ENCODE results near the gene WBP2.

The WBP2 gene

DNA sequence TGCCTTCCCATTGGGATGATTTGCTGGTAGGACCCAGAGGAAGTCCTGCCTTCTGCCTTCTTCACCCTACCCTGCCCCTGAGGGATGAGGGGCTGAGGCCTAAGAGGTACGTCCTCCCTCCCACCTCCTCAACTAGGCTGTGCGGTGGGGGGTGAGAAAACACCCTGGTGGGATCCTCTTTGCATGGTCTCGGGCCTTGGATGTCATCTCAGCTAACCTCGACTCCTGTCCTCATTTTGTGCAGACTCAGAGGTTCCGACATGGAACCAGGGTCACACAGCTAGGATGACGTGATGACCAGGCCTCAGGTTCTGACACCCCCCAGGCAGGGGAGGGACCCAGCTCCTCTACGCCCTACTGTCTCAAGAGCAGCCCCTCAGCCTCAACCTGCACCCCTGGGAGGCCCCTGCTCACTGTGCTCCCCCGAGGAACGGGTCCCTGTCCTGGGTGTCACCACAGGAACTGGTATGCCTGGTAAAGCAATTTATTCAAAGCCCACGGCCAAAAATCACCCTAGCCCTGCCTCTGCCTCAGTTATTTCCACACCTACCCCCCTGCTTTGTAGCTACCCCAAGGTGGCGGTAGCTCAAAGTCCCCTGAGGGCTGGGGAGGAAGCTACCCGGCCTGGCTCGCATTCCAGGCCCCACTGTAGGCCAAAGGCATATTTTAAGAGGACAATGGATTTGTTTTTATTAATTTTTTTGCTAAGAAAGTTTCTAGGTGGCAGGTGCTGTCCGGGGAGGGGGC, 28.4 kb downstream of the WBP2 start:
- DNase-seq: no peak

DNA sequence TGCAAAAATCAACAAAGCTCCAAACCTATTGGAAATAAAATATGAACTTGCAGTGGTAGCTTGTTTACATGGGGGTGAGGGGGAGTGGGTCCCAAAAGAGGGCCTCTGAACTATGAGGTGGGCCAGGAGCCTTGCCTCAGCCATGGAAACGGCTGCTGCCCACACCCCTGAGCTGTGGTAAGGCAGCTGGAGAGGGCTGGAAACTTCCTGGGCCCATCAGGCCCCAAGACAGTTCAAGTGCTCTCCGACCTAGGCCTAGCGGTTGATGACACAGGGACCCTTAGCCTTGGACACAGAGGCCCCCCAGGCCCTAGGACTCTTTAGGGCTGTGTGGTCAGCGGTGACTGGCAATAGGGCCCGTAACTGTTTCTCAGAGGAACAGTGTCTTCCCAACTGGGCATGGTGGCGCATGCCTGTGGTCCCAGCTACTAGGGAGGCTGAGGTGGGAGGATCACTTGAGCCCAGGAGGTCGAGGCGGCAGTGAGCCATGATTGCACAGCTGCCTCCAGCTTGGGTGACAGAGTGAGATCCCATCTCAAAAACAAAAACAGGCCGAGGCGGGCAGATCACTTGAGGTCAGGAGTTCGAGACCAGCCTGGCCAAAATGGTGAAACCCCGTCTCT, 29.3 kb downstream of the WBP2 start:
- no peak for DNase-seq

DNA sequence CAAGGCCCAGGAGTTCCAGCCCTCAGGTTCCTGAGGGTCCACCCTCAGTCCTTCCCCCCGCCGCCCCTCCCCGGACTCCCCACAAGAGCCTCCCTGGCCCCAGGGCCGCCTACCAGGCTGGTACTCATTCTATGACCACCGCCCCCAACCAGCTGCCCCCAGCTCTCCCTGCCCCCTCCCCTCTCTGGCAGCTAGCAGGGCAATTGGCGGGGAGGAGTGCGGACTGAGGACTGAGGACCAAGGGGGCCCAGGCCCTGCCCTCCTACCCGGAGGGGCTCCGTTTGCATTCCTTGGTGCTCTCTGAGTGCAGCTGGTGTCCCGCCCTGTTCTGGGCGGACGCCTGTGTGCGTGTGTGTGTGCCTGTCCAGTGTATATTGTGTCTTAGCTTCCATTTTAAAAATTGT, 30.0 kb downstream of the WBP2 start:
- DNase-seq: no peak

DNA sequence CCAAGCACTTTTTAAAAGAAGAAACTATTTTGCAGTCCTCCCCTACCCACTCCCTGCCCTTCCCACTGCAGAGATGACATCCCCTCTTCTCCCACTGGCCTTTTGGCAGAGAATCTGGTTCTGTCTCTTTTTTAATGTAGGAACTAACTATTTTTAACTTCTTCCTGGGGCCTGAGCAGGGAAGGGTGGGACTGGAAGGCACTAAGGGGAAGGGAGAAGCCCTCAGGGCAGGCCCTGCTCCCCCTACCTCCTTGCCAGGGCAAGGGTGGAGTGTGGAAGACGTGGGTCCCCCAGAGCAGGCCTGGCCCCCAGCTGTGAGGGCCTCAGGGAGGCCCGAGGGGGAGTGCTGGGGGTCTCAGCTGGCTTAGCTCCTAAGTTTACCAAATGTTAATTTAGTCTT, 30.5 kb downstream of the WBP2 start:
- DNase-seq: no peak

DNA sequence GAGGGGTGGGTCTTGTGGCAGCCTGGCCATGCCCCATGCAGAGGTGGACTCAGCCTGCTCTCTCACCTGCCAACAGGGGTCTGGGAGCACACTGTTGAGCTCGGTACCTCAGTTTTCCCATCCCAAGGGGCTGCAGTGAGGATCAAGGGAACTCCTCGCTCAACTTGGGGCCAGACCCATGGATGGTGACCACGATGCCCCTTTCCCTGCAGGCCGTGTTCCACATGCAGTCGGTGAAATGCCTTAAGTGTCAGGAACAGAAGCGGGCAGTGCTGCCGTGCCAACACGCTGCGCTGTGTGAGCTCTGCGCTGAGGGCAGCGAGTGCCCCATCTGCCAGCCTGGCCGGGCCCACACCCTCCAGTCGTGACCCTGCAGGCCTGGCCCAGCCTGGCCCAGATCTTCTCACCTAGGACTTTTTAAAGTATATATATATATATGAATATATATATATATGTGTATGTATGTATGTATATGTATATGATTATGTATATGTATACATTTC, 31.0 kb downstream of the WBP2 start:
- no peak for DNase-seq

DNA sequence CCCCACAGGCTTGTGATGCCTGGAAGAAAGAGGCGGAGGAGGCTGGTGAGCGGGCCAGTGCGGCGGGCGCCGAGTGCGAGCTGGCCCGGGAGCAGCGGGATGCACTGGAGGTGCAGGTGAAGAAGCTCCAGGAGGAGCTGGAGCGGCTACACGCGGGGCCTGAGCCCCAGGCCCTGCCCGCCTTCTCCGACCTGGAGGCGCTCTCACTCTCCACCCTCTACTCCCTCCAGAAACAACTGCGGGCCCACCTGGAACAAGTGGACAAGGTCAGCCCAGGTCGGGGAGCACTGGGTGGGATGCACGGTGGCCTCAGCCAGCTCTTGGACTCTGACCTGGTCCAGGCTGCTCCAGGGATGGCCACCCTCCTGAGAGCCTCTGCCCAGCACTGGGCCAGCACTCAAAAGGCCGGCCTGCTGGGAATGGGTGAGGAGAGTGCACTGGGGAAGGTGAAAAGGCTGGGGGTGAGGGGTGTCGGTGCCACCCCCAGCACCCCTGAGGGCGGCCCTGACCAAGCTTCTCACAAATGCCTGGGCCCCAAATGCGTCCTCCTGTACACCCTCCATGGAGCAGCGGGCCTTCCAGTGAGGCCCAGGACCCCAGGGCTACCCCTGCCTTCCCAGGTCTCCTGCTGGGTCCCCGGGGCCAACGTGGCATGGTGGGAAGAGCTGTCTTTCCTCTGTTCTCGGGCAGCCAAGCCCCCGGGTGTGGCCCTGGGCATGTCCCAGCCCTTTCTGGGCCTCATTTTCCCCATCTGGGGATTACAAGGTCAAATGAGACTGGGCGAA, 31.7 kb downstream of the WBP2 start:
- DNase-seq: no peak

DNA sequence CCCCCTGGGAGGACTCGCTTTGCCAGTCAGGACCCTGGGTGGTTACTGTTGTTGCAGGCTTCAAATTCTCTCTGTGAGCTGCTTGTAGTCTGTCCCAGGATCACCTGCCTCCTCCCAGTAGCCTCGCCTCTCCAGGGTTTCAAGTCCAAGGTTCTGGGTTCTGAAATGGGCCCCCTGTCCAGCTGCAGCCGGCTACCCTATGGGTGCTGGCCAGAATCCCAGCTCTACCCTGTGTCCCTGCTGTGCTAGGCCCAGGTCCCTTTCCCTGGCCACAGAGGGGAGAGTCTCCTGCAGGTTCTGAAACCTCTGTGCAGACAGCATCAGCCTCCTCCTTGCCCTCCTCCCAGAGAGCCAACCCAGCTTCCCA, 32.4 kb downstream of the WBP2 start:
- no peak for DNase-seq

DNA sequence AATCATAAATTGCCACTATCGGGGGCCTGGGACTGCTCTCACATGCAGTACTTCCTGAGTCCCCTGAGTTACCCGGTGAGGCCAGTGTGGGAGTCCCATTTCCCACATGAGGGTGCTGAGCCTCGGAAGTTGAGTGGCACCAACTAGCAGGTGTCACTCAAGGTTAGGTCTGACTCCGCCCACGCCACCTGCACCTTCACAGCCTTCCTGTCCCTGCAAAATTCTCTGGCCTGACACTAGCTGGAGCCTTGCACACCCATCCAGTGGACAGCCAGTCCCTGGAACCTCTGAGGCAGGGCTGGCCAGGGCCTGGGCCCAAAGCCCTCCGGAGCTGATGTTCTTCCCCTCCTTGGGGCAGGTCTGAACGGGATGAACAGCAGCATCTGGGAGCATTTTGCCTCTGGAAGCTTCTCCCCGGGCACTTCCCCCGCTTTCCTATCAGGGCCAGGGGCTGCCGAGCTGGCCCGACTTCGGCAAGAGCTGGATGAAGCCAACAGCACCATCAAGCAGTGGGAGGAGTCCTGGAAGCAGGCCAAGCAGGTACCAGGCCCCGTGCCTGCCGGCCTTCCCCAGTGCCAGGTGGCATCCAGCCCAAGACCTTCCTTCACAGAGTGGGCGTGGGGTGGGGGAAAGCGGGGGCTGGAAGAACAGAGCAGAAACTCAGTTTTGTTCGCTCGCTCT, 32.9 kb downstream of the WBP2 start:
- DNase-seq: no peak

DNA sequence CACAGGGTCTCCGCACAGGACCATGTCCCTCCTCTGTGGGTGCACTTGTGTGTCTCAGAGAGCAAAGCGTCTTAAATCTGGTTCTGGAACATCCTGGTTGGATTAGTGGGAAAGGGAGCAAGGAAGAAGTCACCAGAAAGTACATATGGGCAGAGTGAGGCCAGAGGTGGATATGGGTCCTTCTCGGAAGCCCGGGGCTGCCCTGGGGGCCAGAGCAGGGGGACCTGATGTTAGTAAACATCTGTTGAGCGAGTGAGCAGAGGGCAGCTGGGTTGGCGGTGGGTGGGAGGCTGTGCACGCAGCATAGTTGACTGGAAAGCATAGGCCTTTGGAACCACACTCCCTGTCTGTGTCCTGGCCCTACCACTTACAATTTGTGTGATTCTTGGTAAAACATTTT, 33.6 kb downstream of the WBP2 start:
- DNase-seq: no peak

DNA sequence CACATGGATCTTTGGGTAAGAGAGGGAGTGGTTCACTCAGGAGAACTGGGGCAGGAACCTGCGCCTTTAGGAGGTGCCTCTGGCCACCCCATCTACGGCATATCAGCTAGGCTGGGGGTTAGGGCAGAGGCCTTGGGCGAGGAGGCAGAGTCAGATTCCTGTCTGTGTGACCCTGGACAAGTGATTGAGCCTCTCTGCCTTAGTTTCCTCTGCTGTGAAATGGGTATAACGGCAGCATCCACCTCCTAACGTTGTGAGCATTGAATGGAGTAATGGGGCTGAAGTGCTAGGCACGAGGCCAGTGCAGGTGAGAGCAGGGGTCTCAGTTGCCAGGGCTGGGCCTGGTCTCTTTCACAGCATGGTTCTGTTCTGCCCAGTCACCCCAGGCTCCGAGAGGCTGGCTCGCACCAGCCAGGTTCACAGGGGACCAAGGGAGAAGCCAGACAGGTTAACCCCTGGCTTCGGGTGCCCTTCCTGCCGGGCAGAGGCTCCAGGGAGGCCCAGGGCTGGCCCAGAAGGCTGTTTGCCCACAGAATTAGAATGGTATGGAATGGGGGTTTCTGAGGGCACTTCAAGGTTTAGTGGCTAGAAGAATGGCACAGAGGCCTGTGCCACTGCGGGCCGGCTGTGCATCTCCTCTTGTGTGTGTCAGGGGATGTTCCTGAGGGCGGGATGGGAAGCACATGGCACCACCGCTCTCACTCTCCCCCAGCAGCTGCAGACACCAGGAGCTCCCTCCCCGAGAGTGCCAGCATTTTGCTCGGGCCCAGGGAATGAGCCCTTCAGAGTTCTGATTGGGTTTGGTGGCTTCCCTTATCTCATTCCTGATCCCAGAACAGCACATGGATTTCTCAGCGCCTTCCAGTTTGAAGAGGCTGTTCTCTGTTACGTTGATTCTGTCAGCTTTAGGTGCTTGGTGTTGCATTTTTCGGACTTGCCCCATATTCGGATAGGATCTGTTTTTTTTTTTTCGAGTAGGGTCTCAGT, 34.7 kb downstream of the WBP2 start:
- no peak for DNase-seq

DNA sequence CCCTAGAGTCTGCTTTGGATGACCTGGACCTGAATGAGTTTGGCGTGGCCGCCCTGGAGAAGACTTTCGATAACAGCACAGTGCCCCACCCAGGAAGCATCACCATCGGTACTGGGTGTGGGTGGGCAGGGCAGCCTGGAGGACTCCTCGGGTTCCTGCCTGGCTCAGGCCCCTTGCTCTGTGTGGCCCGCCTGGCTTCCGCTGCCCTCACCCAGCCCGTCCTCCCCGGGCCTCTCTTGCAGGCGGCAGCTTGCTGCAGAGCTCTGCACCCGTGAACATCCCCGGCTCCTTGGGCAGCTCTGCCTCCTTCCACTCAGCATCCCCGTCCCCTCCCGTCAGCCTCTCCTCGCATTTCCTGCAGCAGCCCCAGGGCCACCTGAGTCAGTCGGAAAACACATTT, 35.5 kb downstream of the WBP2 start:
- DNase-seq: no peak

DNA sequence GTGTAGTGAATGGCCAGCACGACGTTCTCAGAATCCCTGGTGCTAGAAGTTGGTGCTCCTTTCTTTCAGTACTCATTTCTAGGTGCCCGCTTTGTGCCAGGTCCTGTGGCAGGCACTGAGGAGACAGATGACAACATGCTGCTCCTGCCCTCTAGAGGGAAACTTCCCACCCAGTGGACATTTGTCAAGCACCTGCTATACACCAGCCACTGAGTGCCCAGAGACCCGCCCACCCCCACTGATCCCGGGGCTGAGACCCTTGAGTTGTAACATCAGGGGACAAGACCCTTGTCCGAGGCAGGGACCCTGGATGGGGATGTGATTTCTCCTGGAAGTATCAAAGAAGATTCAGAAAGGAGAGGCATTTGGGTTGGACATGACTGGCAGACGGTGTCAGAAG, 36.0 kb downstream of the WBP2 start:
- no peak for DNase-seq

DNA sequence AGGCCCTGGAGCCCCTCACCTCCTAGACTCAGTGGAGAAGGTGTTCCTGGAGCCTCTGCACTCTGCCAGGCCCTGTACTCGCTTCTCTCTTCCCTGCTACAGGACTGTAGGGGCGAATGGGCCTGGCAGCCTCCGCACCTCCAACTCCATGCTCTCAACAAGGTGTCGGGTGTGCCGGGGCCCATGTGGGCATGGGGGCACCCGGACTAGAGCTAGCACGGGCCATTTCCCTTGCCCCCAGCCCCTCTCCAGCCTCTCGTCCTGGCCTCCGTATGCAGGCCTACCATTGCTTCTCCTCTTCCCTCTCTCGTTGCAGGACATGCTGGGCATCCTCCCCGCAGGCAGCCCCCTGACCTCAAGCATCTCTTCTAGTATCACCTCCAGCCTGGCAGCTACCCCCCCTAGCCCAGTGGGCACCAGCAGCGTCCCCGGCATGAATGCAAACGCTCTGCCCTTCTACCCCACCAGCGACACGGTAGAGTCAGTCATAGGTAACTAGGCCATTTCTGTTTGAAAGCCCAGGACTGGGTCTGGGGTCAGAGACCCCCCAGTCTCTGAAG, 36.7 kb downstream of the WBP2 start:
- no peak for DNase-seq

DNA sequence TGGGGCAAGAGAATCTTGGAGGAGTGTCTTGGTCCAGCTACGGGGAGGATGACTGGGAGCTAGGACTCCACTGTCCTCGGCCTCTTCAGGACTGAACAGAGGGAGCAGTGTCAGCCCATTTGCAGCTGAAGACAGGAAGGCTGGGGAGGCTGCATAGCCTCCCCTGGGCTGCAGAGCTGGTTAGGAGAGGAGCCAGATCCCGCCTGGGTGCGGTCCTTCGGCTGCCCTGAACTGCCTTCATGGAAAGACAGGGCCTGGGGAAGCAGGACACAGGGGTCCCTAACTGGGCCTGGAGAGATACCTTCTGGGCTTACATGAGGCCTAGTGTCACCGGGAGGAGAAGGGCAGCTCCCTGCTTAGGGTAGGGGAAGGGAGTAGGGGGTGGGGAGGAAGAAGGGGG, 37.6 kb downstream of the WBP2 start:
- DNase-seq: no peak

DNA sequence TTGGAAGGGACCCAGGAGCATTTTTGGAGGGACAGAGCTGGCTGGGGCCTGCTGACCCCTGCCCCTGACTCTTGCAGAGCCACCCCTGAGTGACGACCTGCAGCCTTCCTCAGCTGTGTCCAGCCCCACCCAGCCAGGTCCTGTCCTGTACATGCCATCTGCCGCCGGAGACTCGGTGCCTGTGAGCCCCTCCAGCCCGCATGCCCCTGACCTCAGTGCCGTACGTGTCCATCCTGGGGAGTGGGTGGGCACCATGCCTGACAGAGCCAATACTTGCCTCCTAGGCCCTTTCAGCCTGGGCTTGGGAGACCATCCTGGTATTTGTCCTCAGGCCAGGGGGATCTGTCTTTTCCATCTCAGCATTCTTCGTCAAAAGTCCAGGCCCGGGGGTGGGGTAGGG, 38.4 kb downstream of the WBP2 start:
- no peak for DNase-seq

DNA sequence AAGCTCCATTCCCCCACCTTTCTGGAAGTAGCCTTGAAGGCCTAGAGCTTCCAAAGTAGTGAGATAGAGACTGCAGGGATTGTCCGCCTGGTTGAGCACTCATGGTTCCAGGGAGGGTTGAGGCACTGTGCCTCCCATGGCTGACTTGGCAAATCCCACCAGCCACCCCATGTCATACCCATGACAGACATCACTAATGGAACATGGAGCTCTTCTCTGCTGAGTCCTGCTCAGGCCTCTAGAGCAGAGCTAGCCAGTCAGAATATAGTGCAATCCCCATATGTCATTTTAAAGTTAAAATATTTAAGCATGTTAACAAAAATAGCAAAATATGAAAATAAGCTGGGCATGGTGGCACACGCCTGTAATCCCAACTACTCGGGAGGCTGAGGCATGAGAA, 39.7 kb downstream of the WBP2 start:
- no peak for DNase-seq

DNA sequence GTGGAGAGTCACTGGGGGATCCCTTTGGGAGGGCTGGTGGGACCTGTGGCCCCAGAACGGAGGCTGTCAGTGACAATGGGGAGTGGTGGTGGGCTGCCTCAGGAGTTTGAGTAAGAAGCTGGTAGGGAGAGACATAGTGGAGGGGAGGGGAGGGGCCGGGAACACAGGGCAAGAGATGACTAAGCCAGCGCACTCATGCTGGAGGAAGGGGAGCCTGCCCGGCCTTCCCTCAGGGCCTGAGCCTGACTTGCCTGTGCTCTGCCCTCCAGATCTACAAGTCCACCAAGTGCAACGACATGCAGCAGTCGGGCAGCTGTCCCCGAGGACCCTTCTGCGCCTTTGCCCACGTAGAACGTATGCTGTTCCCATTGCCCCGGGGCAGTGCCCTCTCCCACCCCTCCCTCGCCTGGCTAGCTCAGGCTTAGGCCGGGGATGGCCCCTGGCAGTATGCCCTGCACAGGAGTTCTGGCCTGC, 40.2 kb downstream of the WBP2 start:
- no peak for DNase-seq

DNA sequence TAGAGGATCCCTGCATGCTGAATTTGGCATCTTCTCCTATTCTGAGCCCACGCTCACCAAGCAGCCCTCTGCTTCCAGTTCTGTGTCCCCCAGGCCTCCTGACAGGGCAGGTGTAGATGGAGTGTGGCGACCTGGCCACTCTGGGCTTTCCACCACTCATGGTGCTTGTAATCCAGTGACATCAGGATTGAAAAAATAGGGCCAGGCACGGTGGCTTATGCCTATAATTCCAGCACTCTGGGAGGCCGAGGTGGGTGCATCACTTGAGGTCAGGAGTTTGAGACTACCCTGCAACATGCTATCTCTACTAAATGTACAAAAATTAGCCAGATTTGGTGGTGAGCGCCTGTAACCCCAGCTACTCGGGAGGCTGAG, 41.1 kb downstream of the WBP2 start:
- no peak for DNase-seq

DNA sequence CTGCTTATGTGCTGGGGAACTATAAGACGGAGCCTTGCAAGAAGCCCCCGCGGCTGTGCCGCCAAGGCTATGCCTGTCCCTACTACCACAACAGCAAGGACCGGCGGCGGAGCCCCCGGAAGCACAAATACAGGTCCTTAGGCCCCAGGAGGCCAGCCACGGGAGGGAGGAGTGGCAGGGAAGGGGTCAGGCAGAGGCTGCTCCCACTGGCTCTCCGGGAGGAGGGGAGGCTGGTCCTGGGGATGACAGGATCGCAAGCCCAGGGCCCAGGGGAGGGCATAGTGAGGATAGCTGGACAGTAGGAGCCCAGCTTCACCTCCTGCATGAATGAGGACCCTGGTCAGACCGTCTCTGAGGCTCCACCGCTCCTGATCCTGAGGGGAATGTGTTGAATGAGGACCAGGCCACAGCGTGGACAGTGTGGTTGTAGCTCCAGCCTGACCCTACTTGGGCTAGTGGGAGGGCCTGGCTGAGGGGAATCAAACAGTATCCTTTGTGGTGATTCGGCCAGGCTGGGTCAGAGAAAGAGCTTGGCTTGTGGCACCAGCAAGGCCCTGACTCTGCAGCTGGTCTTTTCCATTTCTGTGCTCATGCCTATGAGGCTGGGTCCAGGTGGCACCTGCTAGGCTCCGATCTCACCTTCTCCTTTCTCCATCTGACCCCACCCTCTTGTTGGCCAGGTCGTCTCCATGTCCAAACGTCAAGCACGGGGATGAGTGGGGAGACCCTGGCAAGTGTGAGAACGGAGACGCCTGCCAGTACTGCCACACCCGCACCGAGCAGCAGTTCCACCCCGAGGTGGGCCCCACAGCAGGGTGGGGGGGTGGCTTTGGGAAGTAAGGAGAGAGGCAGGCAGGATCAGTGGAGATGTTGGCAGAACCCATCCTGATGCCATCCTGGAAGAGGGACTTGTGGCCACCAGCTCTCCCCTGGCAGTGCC, 41.8 kb downstream of the WBP2 start:
- DNase-seq: no peak
